RWPE1 (cell line): Measurements from ENCODE around the gene KCTD16.

Source experiments
- CTCF ChIA-PET: fragments of 350-600 bp; sonication (Branson Sonifier 250); formaldehyde crosslinking; extraction: SDS; loops from one replicate; lab custom pipeline; 2021; lab: Yijun Ruan, JAX
- POLR2A ChIA-PET: fragments of 400-600 bp; formaldehyde crosslinking; extraction: SDS; loops from one replicate; lab custom pipeline; 2020; ENCODE audit warnings: antibody characterized with exemption; ENCODE audit not compliant: low non-redundant PET; lab: Yijun Ruan, JAX
- DNase-seq: peaks from one replicate; pipeline ENCODE4 v3.0.0; 2012; ENCODE audit warnings: low spot score
- H3K27ac ChIP-seq: fragments of 450-650 bp; 2 replicates; pipeline ENCODE4 v1.5.1; 2017
- CTCF ChIP-seq: fragments of 450-650 bp; conservative IDR thresholded peaks from 2 replicates; pipeline ENCODE4 v1.5.1; 2017; ENCODE audit warnings: low read depth, mild to moderate bottlenecking

The KCTD16 gene

GRCh38 chr5:144230806-144231205 is 60.1 kb downstream of the KCTD16 start:
- no peak for DNase-seq
- CTCF ChIA-PET = no interaction called here
- H3K27ac ChIP-seq = no peak overlapping the region
- POLR2A ChIA-PET = no interaction called here
- no peak for TF ChIP-seq CTCF

GRCh38 chr5:144232285-144232684 is 61.6 kb downstream of the KCTD16 start:
- DNase-seq = no peak
- CTCF ChIA-PET = interaction anchor here (0.7 kb wide), 1 partner anchor 24 kb away, joined by 3 read pairs; no protein-coding TSS in a partner anchor
- POLR2A ChIA-PET = no interaction called here
- H3K27ac ChIP-seq = no peak overlapping the region
- no peak for TF ChIP-seq CTCF

- CTCF ChIA-PET = no interaction called here
- no peak for TF ChIP-seq CTCF
- no peak overlapping the region for H3K27ac ChIP-seq
- DNase-seq = no peak
- POLR2A ChIA-PET = no interaction called here
Measured at GRCh38 chr5:144236499-144236898, 65.8 kb downstream of the KCTD16 start.

GRCh38 chr5:144237851-144238250 is 67.2 kb downstream of the KCTD16 start:
- TF ChIP-seq CTCF = no peak
- ChIA-PET CTCF (interaction anchor here (0.6 to 0.7 kb wide), 2 partner anchors 9 to 10 kb away, joined by 3 to 4 read pairs; no protein-coding TSS in a partner anchor), POLR2A (no interaction called here)
- H3K27ac ChIP-seq = no peak overlapping the region
- DNase-seq = no peak

GRCh38 chr5:144247131-144247530 is 76.5 kb downstream of the KCTD16 start:
- ChIA-PET CTCF (no interaction called here), POLR2A (no interaction called here)
- no peak overlapping the region for H3K27ac ChIP-seq
- no peak for DNase-seq
- no peak for TF ChIP-seq CTCF

- ChIA-PET POLR2A (no interaction called here), CTCF (interaction anchor here (0.7 kb wide), 1 partner anchor 931 kb away, joined by 3 read pairs; no protein-coding TSS in a partner anchor)
- no peak for DNase-seq
- no peak for TF ChIP-seq CTCF
- no peak overlapping the region for H3K27ac ChIP-seq
Measured at GRCh38 chr5:144248015-144248414, 77.3 kb downstream of the KCTD16 start.
